GM18505 (cell line): Measurements from ENCODE around the gene RIT1.

Source experiments
- ATAC-seq: cut with Tn5 transposase; IDR thresholded peaks from one replicate; pipeline ENCODE4 v1.9.1; 2021; ENCODE audit not compliant: unreplicated experiment
- POLR2A ChIP-seq: IDR thresholded peaks from 4 replicates; pipeline ENCODE4 v1.6.1; 2011; ENCODE audit warnings: borderline replicate concordance; ENCODE audit not compliant: insufficient read depth, insufficient read length; ENCODE audit errors: extremely low read depth

Gene RIT1

GRCh38 chr1:155893389-155894142 lies 17.6 kb downstream of the RIT1 start:
- ATAC-seq, result no peak
- no peak for TF ChIP-seq POLR2A

DNA sequence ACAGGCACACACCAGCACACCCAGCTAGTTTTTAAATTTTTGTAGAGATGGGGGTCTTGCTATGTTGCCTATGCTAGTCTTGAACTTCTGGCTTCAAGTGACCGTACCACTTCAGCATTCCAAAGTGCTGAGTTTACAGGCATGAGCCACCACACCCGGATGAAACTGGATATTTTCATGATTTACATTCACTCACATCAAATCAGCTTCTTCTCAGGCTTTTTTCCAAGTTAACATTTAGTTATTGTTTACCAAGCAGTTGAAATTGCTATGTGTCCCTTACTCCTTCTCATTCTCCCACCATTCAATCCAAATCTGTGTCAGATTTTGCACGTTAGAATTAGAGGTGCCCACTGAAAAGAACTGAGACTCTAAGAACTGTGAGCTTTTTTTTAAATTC lies 18.4 kb downstream of the RIT1 start:
- no peak for TF ChIP-seq POLR2A
- ATAC-seq, result no peak

DNA sequence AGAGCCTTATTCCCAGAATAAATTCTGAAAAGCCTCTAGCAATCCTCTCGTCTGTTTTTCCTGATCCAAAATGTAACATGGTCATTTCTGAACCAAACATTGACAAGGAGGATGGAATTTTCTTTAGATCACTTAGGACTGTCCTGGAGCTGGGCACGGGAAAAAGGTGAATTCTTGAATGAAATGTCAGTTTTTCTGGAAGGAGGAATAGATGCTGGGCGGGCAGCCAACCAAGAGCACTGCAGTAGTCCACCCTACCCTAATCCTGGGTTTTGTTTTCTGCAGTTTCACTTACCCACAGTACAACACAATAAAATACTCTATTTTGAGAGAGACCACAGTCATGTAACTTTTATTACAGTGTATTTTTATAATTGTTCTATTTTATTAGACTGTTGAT lies 20.9 kb downstream of the RIT1 start:
- TF ChIP-seq POLR2A, result no peak
- no peak for ATAC-seq

DNA sequence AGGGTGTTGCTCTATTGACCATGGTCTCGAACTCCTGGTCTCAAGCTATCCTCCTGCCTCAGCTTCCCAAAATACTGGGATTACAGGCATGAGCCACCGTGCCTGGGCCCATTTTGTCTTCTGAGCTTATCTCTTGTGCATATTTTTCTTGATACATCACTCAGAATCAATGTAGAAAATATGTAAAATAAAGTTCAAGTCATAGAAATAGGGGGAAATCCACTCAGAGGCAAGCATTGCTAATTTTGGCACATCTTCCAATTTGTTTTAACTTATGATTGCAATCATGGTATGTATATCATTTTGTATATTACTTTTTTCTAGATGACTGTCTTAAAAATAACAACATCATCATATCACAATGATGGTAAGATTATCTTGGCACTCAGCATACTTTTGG lies 21.6 kb downstream of the RIT1 start:
- no peak for ATAC-seq
- no peak for TF ChIP-seq POLR2A

GRCh38 chr1:155888481-155888880 lies 22.7 kb downstream of the RIT1 start:
- ATAC-seq, result no peak
- TF ChIP-seq POLR2A, result no peak

- ATAC-seq, result no peak
- no peak for TF ChIP-seq POLR2A
Observed at GRCh38 chr1:155884982-155885381, 26.2 kb downstream of the RIT1 start.

DNA sequence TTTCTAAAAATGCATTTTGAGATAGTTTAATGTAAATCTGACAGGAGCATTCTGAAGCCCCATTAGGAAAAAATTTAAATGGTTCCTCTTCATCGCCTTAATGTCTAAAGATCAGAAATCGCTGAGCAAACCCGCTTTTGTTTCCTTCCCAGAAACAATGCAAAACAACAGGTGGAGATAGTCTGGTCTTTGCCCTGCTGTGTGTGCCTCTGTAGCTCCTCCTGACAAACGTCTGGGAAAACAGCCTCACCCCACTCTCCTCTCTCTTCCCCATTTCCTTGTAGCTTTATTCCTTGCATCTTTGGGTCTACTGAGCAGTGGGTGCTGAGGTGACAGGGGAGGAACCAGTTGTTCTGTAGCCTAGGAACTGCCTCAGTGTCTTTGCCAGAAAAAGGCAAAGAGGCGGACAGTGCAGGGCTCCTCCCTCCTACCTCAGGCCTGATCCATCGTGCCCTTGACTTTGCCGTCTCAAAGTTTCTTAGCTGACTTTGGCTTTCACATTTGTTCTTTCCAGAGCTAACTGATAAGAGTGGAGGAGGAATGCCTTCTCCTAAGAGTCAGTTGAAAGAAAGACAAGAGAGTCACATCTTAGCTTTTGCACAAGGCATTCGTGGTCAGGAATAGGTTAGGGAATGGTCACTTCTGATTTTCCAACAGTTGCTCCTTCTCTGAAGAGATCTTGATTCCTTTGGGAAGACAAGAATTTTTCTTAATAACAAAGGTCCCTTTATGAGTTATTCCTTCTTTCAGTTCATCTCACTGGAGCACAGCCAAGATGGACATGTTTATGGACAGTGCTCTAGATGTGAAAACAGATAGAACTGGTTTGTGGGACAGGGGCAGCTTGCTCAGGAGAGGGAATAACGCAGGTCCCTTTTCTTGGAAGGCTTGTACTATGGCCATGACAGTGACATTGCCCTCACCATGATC lies 26.9 kb downstream of the RIT1 start:
- ATAC-seq, result no peak
- TF ChIP-seq POLR2A, result no peak

DNA sequence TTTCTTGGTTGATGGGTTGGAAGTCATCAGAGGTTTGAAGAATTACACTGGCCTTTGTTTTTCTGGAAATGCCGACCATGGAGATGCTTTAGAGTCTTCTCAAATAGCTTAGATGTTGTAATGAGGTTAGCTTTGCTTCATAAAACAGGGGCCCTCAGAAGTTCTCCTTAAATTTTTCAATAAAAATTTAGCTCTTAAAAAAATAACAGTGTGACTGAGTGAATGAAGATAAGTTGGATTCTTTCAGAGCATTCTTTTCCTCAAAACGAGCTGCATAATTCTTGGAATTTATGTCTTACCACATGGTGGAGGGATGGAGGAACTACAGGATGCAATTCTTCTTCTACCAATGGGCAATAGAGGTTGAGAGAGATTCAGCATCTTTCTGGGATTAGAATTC lies 28.4 kb downstream of the RIT1 start:
- no peak for TF ChIP-seq POLR2A

GRCh38 chr1:155882235-155882634 lies 28.9 kb downstream of the RIT1 start:
- no peak for TF ChIP-seq POLR2A

More for the DNA sequence above, 28.4 kb downstream of the RIT1 start:
- no peak for ATAC-seq

GRCh38 chr1:155880950-155881349 lies 30.2 kb downstream of the RIT1 start:
- no peak for TF ChIP-seq POLR2A
- no peak for ATAC-seq

More at GRCh38 chr1:155882235-155882634, 28.9 kb downstream of the RIT1 start:
- no peak for ATAC-seq

GRCh38 chr1:155880251-155880650 lies 30.9 kb downstream of the RIT1 start:
- no peak for ATAC-seq
- TF ChIP-seq POLR2A, result no peak

GRCh38 chr1:155877945-155878344 lies 33.2 kb downstream of the RIT1 start:
- TF ChIP-seq POLR2A, result no peak
- ATAC-seq, result no peak

- TF ChIP-seq POLR2A, result no peak
- ATAC-seq, result no peak
Observed at GRCh38 chr1:155873860-155874259, 37.3 kb downstream of the RIT1 start.

- ATAC-seq, result no peak
- TF ChIP-seq POLR2A, result no peak
Observed at GRCh38 chr1:155872527-155872926, 38.6 kb downstream of the RIT1 start.

- TF ChIP-seq POLR2A, result no peak
- ATAC-seq, result no peak
Observed at GRCh38 chr1:155871390-155871789, 39.8 kb downstream of the RIT1 start.

DNA sequence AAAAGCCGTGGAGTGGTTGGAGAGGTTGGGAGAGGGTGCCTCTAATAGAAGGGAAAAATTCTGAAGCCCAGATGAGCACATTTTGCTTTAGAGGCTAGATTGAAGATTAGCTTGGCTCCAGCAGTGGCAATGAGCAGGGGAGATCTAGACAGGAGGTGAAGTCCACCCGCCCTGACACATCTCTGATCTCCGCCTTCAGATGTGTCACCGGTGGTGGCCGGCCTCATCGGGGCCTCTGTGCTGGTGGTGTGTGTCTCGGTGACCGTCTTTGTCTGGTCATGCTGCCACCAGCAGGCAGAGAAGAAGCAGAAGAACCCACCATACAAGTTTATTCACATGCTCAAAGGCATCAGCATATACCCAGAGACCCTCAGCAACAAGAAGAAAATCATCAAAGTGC lies 43.4 kb downstream of the RIT1 start:
- no peak for TF ChIP-seq POLR2A
- ATAC-seq, result no peak
